SU-DHL-6 (cell line): ENCODE measurements around the gene LASP1.

Source experiments
- CTCF ChIP-seq: fragments of 200-600 bp; sonication (generic); IDR thresholded peaks from one replicate; pipeline ENCODE4 v1.5.1; 2017; ENCODE audit warnings: antibody characterized with exemption, mild to moderate bottlenecking, low read length, moderate library complexity; ENCODE audit not compliant: insufficient read depth, poor library complexity, severe bottlenecking
- EZH2phosphoT487 ChIP-seq: fragments of 200-600 bp; sonication (generic), shearing (Covaris generic); conservative IDR thresholded peaks from 2 replicates; pipeline ENCODE4 v1.6.1; 2018; ENCODE audit warnings: mild to moderate bottlenecking, antibody characterized with exemption, low read length, moderate library complexity, mixed read lengths

- TF ChIP-seq CTCF (no peak), EZH2phosphoT487 (no peak)
These were observed 20.5 kb downstream of the LASP1 start for GRCh38 chr17:38890410-38890746.
